HL-60 (cell line): ENCODE data around the gene RGS1.

ENCODE experiments used
- POLR2AphosphoS5 ChIP-seq: IDR thresholded peaks from 2 replicates; pipeline ENCODE4 v1.6.1; 2012; ENCODE audit warnings: low read depth
- TF ChIP-seq, protein P1 (sequence below): IDR thresholded peaks from 2 replicates; pipeline ENCODE4 v1.6.1; 2012; ENCODE audit warnings: low read depth; ENCODE audit not compliant: insufficient replicate concordance
- TF ChIP-seq, protein P2 (sequence below): IDR thresholded peaks from one replicate; pipeline ENCODE4 v1.5.1; 2011; ENCODE audit warnings: low read length, control low read depth, inconsistent platforms; ENCODE audit not compliant: insufficient read depth

DNA sequence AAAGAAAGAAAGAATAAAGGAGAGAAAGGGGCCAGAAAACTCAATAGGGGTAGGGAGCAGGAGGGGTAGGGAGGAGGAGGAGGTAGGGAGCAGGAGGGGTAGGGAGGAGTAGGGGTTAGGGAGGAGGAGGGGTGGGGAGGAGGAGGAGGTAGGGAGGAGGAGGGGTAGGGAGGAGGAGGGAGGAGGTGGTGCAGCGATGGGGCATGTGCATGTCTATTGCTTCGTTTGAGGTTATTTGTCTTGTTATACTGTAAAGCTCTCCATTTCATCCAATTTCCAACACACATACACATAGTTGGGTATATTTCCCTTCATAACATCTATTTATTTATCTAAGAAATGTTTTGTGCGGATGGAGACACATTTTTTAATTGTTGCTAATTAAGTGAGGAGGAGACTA lies 19.7 kb downstream of the RGS1 start:
- TF ChIP-seq, protein P1, sequence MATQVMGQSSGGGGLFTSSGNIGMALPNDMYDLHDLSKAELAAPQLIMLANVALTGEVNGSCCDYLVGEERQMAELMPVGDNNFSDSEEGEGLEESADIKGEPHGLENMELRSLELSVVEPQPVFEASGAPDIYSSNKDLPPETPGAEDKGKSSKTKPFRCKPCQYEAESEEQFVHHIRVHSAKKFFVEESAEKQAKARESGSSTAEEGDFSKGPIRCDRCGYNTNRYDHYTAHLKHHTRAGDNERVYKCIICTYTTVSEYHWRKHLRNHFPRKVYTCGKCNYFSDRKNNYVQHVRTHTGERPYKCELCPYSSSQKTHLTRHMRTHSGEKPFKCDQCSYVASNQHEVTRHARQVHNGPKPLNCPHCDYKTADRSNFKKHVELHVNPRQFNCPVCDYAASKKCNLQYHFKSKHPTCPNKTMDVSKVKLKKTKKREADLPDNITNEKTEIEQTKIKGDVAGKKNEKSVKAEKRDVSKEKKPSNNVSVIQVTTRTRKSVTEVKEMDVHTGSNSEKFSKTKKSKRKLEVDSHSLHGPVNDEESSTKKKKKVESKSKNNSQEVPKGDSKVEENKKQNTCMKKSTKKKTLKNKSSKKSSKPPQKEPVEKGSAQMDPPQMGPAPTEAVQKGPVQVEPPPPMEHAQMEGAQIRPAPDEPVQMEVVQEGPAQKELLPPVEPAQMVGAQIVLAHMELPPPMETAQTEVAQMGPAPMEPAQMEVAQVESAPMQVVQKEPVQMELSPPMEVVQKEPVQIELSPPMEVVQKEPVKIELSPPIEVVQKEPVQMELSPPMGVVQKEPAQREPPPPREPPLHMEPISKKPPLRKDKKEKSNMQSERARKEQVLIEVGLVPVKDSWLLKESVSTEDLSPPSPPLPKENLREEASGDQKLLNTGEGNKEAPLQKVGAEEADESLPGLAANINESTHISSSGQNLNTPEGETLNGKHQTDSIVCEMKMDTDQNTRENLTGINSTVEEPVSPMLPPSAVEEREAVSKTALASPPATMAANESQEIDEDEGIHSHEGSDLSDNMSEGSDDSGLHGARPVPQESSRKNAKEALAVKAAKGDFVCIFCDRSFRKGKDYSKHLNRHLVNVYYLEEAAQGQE, result no peak
- no peak for TF ChIP-seq POLR2AphosphoS5
- TF ChIP-seq, protein P2, sequence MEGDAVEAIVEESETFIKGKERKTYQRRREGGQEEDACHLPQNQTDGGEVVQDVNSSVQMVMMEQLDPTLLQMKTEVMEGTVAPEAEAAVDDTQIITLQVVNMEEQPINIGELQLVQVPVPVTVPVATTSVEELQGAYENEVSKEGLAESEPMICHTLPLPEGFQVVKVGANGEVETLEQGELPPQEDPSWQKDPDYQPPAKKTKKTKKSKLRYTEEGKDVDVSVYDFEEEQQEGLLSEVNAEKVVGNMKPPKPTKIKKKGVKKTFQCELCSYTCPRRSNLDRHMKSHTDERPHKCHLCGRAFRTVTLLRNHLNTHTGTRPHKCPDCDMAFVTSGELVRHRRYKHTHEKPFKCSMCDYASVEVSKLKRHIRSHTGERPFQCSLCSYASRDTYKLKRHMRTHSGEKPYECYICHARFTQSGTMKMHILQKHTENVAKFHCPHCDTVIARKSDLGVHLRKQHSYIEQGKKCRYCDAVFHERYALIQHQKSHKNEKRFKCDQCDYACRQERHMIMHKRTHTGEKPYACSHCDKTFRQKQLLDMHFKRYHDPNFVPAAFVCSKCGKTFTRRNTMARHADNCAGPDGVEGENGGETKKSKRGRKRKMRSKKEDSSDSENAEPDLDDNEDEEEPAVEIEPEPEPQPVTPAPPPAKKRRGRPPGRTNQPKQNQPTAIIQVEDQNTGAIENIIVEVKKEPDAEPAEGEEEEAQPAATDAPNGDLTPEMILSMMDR, result no peak
